ENCODE measurements around the gene SPINK4. TPM values are rescaled to one million over a fixed set of nuclear protein-coding genes. Genes with fewer than 3 reads are reported as not detected.
A peak's percentile ranks its signal among the peaks of the same experiment; 100 is the strongest.

Gene SPINK4
- total RNA-seq, 1 experiment from 2014 or later: not detected

DNA sequence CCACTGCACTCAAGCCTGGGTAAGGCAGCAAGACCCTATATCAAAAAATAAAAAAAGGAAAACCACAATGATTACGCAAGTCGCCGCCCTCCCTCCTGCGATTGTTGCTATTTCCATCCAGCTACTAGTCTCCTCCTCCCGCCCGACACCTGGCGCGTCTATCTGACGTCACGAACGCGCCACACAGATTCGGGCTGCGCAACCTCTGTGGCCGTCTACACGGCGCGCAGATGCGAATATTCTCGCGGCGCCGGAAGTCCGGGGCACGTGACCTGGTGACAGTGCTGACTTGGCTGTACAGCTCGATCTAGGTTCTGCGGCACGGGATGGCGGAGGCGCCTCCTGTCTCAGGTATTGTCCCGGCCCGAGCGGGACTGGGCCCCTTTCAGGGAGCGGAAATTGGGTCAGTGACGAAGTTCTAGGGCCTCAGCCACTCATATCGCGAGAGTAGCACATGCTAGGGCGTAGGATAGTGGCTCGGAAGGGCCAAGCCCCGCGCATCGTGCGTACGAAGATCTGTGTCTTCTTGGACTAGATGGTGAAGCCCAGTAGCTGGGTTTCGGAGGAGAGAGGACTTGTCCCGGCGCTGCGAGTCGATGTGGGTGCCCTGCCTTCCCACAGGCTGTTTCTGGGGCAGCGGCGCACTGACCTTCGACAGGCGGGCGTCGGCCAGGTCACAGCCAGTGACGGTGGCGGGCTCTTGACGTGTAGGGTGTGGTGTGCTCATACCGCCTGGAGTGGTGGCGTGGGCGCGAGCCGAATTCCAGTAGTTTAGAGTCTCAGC is 50.5 kb downstream of the SPINK4 start, which contains the start of gene NFX1 (continued):
- TF ChIP-seq, protein P1, sequence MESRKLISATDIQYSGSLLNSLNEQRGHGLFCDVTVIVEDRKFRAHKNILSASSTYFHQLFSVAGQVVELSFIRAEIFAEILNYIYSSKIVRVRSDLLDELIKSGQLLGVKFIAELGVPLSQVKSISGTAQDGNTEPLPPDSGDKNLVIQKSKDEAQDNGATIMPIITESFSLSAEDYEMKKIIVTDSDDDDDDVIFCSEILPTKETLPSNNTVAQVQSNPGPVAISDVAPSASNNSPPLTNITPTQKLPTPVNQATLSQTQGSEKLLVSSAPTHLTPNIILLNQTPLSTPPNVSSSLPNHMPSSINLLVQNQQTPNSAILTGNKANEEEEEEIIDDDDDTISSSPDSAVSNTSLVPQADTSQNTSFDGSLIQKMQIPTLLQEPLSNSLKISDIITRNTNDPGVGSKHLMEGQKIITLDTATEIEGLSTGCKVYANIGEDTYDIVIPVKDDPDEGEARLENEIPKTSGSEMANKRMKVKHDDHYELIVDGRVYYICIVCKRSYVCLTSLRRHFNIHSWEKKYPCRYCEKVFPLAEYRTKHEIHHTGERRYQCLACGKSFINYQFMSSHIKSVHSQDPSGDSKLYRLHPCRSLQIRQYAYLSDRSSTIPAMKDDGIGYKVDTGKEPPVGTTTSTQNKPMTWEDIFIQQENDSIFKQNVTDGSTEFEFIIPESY (IDR thresholded peaks at IDR 0.05; ENCODE audit: extremely low read depth, insufficient replicate concordance, low read length): peak; percentile 65
- peak; percentile 84 for TF ChIP-seq SP1 (IDR thresholded peaks at IDR 0.05; ENCODE audit: low read depth)
- TF ChIP-seq POLR2A (IDR thresholded peaks at IDR 0.05; ENCODE audit: borderline replicate concordance, extremely low read depth, insufficient read depth, insufficient read length): peak; percentile 68
- peak; percentile 16 for TF ChIP-seq TCF7L2 (IDR thresholded peaks at IDR 0.05; ENCODE audit: borderline replicate concordance, extremely low read depth, insufficient read depth, insufficient read length)
- TF ChIP-seq, protein P2, sequence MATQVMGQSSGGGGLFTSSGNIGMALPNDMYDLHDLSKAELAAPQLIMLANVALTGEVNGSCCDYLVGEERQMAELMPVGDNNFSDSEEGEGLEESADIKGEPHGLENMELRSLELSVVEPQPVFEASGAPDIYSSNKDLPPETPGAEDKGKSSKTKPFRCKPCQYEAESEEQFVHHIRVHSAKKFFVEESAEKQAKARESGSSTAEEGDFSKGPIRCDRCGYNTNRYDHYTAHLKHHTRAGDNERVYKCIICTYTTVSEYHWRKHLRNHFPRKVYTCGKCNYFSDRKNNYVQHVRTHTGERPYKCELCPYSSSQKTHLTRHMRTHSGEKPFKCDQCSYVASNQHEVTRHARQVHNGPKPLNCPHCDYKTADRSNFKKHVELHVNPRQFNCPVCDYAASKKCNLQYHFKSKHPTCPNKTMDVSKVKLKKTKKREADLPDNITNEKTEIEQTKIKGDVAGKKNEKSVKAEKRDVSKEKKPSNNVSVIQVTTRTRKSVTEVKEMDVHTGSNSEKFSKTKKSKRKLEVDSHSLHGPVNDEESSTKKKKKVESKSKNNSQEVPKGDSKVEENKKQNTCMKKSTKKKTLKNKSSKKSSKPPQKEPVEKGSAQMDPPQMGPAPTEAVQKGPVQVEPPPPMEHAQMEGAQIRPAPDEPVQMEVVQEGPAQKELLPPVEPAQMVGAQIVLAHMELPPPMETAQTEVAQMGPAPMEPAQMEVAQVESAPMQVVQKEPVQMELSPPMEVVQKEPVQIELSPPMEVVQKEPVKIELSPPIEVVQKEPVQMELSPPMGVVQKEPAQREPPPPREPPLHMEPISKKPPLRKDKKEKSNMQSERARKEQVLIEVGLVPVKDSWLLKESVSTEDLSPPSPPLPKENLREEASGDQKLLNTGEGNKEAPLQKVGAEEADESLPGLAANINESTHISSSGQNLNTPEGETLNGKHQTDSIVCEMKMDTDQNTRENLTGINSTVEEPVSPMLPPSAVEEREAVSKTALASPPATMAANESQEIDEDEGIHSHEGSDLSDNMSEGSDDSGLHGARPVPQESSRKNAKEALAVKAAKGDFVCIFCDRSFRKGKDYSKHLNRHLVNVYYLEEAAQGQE (IDR thresholded peaks at IDR 0.05; ENCODE audit: low read depth): no peak
- TF ChIP-seq ELF1 (IDR thresholded peaks at IDR 0.05; ENCODE audit: borderline replicate concordance, low read depth): peak; percentile 48; the same call in 1 of the 2 replicates
- peak; percentile 66 for TF ChIP-seq SIN3A (IDR thresholded peaks at IDR 0.05; ENCODE audit: low read depth)
- no peak for TF ChIP-seq YY1 (IDR thresholded peaks at IDR 0.05; ENCODE audit: extremely low read depth, insufficient replicate concordance, low read depth, low read length)
- TF ChIP-seq EGR1 (IDR thresholded peaks at IDR 0.05; ENCODE audit: low read depth): peak; percentile 90
- TF ChIP-seq CBX3 (IDR thresholded peaks at IDR 0.05; ENCODE audit: low read depth): peak; percentile 82
- TF ChIP-seq ZFX (IDR thresholded peaks at IDR 0.05): peak; percentile 48; the same call in 1 of the 2 replicates
- TF ChIP-seq RAD21 (IDR thresholded peaks at IDR 0.05; ENCODE audit: low read depth): no peak

Data from HCT116 (cell line).